Endodermal cell (in vitro differentiated cells): ENCODE measurements around the gene TOMM34. TPM values are rescaled to one million over a fixed set of nuclear protein-coding genes. Genes with fewer than 3 reads are reported as not detected.

Experiments
- DNase-seq: peaks from one replicate; pipeline ENCODE4 v3.0.0-alpha.2; 2017
- H3K27ac ChIP-seq: 2 replicates; pipeline ENCODE4 v1.5.1; 2013; ENCODE audit warnings: mild to moderate bottlenecking, low read depth, low read length, moderate library complexity
- H3K27me3 ChIP-seq: 2 replicates; pipeline ENCODE4 v1.6.1; 2013; ENCODE audit warnings: mild to moderate bottlenecking, low read length, moderate library complexity; ENCODE audit not compliant: insufficient read depth, control insufficient read depth, poor library complexity, severe bottlenecking
- H3K36me3 ChIP-seq: 2 replicates; pipeline ENCODE4 v1.7.0; 2013; ENCODE audit warnings: mild to moderate bottlenecking, low read length, moderate library complexity; ENCODE audit not compliant: control insufficient read depth, insufficient read depth
- H3K4me1 ChIP-seq: one replicate; pipeline ENCODE4 v1.7.0; 2013; ENCODE audit warnings: low read length; ENCODE audit not compliant: control insufficient read depth, insufficient read depth
- H3K4me3 ChIP-seq: 2 replicates; pipeline ENCODE4 v1.5.1; 2013; ENCODE audit warnings: mild to moderate bottlenecking, low read length, moderate library complexity
- H3K9ac ChIP-seq: 2 replicates; pipeline ENCODE4 v1.6.1; 2013; ENCODE audit warnings: mild to moderate bottlenecking, low read length, moderate library complexity; ENCODE audit not compliant: poor library complexity, severe bottlenecking; ENCODE audit errors: extremely low read depth
- H3K9me3 ChIP-seq: 2 replicates; pipeline ENCODE4 v1.6.1; 2013; ENCODE audit warnings: mild to moderate bottlenecking, low read length, moderate library complexity; ENCODE audit not compliant: control insufficient read depth
- H3K27ac Mint-ChIP-seq: 2 replicates; pipeline ENCODE4 v1.8.0; 2020; ENCODE audit warnings: mixed read lengths
- H3K27me3 Mint-ChIP-seq: 2 replicates; pipeline ENCODE4 v1.8.0; 2021; ENCODE audit warnings: mild to moderate bottlenecking, mixed read lengths; ENCODE audit not compliant: insufficient read depth
- H3K36me3 Mint-ChIP-seq: 2 replicates; pipeline ENCODE4 v1.8.0; 2020; ENCODE audit warnings: low read depth, mixed read lengths
- H3K4me1 Mint-ChIP-seq: 2 replicates; pipeline ENCODE4 v1.8.0; 2020; ENCODE audit warnings: mixed read lengths
- H3K4me3 Mint-ChIP-seq: 2 replicates; pipeline ENCODE4 v1.8.0; 2020; ENCODE audit warnings: mild to moderate bottlenecking, moderate library complexity, mixed read lengths
- H3K9me3 Mint-ChIP-seq: 2 replicates; pipeline ENCODE4 v1.8.0; 2020; ENCODE audit warnings: mild to moderate bottlenecking, mixed read lengths
- CTCF ChIP-seq: fragments of 200-600 bp; sonication (generic); conservative IDR thresholded peaks from 2 replicates; pipeline ENCODE4 v1.5.0; 2021; ENCODE audit warnings: antibody characterized with exemption, mild to moderate bottlenecking
- WGBS, 2 experiments: methylation state at CpG; one replicate each; pipeline versions ENCODE4 v1.1.5 to v1.1.7; 2013; ENCODE audit warnings: missing lambda C conversion rate in 2 of 2, mixed read lengths in 1 of 2; ENCODE audit not compliant: insufficient coverage in 1 of 2, insufficient read length in 1 of 2; 5-methylcytosine and 5-hydroxymethylcytosine counted together
- total RNA-seq, 2 donors: library from RNA; stranded (reverse); fragmentation: NEBNext Ultra II Directional in 1 of 2; extraction: Animal tissue kit (Norgen Biotek cat#: 25700) in 1 of 2; gene quantifications; 2 replicates in 1 of 2; 3 replicates in 1 of 2; pipeline ENCODE4 v1.2.1, GENCODE V29; 2021

Gene TOMM34
- total RNA-seq, 2 donors from 2014 or later, result 43.6 to 43.9 TPM

DNA sequence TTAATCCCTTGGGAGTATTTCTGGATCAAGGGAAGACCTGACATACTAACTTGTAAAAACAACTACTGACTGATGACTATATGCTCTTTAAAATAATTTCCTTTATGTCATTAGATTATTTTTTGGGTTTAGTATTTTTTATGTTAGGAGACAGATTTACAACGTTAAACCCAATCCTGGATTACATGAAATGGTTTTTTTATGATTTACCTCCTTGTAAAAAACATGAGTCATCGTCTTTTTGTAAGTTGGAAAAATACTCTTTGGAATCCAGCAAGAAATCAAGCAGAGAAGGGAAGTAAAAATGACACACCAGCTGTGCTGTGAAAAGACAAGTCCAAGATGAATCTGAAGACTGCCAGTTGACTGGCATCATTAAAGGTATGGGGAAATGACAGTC, 12.9 kb upstream of the TOMM34 start:
- Mint-ChIP-seq H3K9me3 (no peaks in the 10 kb centered on the region), H3K36me3 (peaks cover 28% of the 10 kb centered on the region), H3K4me3 (no peak overlapping the region), H3K27ac (no peak overlapping the region), H3K4me1 (peaks cover 27% of the 10 kb centered on the region), H3K27me3 (no peaks in the 10 kb centered on the region)
- Histone ChIP-seq H3K27ac (no peak overlapping the region), H3K36me3 (peaks cover 39% of the 10 kb centered on the region), H3K4me1 (peaks cover 5% of the 10 kb centered on the region), H3K9ac (no peak overlapping the region), H3K9me3 (no peaks in the 10 kb centered on the region), H3K27me3 (no peaks in the 10 kb centered on the region), H3K4me3 (no peak overlapping the region)
- 98 to 100% methylated on average over 2 of the region's 2 CpGs for WGBS, 2 experiments
- no peak for TF ChIP-seq CTCF
- no peak for DNase-seq

DNA sequence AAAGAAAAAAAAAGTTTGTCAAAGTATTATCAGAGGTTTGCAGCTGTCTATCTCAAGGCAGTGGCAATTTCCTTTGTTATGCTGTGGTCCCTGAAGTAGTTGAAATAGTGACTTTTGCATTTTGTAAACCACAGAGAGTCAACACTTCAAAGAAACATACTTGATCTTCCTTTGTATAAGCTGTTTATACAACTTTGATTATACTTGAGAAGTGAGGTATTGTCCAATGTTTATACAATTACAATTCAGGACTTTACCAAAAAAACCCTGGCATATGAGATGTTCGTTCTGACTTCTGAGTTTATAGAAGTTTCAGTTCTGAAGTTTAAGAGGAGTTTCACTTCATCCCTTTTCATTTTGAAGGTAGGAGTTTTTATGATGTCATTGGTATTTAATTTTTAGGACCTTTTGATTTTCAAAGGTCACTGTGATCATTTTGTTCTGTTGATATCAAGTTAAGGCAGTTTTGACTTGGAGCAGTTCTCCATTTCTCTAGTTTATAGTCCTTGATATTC, 10.1 kb upstream of the TOMM34 start:
- peaks cover 39% of the 10 kb centered on the region for H3K4me1 Mint-ChIP-seq

DNA sequence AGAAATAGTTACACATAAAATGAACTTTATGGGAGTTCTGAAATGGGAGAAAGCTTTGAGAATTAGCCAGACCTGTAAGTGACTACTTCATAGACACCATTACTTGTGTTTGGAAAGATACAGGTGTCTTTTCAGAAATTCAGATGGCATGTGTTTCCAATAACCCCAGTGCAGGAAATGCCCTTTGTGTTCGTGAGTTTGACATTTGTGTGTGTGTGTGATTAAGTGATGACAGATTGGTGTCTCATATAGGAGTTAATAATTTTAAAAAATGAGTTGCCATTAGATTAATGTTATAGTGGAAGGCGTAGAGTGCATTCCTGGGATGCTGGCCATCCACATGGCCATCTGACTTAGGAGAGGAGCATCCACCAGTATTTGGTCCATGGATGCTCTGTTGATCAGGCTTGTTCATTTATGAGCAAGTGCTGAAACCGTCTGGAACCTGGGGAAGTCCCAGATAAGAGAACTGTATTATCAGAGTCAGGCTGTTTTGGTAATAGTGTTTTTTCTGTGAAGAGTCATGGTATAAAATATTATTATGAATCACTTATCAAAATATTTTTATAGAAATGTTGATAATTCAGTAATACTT, 9.2 kb upstream of the TOMM34 start:
- peaks cover 15% of the 10 kb centered on the region for H3K36me3 Mint-ChIP-seq
- H3K4me3 Mint-ChIP-seq, result no peak overlapping the region
- no peak for TF ChIP-seq CTCF
- H3K27ac Mint-ChIP-seq, result no peak overlapping the region
- Histone ChIP-seq H3K9me3 (no peaks in the 10 kb centered on the region), H3K4me3 (no peak overlapping the region), H3K27ac (no peak overlapping the region), H3K9ac (no peak overlapping the region), H3K4me1 (peaks cover 9% of the 10 kb centered on the region), H3K36me3 (peaks cover 16% of the 10 kb centered on the region), H3K27me3 (peaks cover under 1% of the 10 kb centered on the region)
- 93 to 96% methylated on average over 2 to 3 of the region's 3 CpGs for WGBS, 2 experiments
- H3K27me3 Mint-ChIP-seq, result peaks cover 2% of the 10 kb centered on the region
- peaks cover 39% of the 10 kb centered on the region for H3K4me1 Mint-ChIP-seq
- DNase-seq, result no peak
- H3K9me3 Mint-ChIP-seq, result no peaks in the 10 kb centered on the region

More for the DNA sequence above, 10.1 kb upstream of the TOMM34 start:
- H3K9me3 ChIP-seq, result no peaks in the 10 kb centered on the region
- Mint-ChIP-seq H3K9me3 (no peaks in the 10 kb centered on the region), H3K27ac (peak overlapping the region; percentile 68), H3K4me3 (no peak overlapping the region), H3K36me3 (peaks cover 23% of the 10 kb centered on the region), H3K27me3 (no peaks in the 10 kb centered on the region)
- H3K4me3 ChIP-seq, result no peak overlapping the region
- peaks cover 25% of the 10 kb centered on the region for H3K36me3 ChIP-seq
- no peaks in the 10 kb centered on the region for H3K27me3 ChIP-seq
- H3K4me1 ChIP-seq, result peaks cover 8% of the 10 kb centered on the region
- no peak overlapping the region for H3K27ac ChIP-seq
- H3K9ac ChIP-seq, result no peak overlapping the region
- WGBS, 2 experiments, result 94% methylated on average over 1 of the region's 1 CpG; no CpG with 5 or more reads in 1 of the 2 experiments
- no peak for DNase-seq
- no peak for TF ChIP-seq CTCF
